ENCODE measurements around the gene GRK5.

GRK5 gene

GRCh38 chr10:119480667-119481066 lies 273.3 kb downstream of the GRK5 start:
- H3K4me3 ChIP-seq (ENCODE audit: low read depth, low read length): no peak overlapping the region
- no peaks in the 10 kb centered on the region for H3K9me3 ChIP-seq (ENCODE audit: severe bottlenecking)
- no peaks in the 10 kb centered on the region for H3K36me3 ChIP-seq
- H3K27me3 ChIP-seq (ENCODE audit: insufficient read depth, low read depth, severe bottlenecking): no peaks in the 10 kb centered on the region
- H3K27ac ChIP-seq: no peak overlapping the region
- DNase-seq: no peak
- TF ChIP-seq CTCF (IDR thresholded peaks at IDR 0.05; ENCODE audit: low read depth, low read length): no peak

- DNase-seq: no peak
- H3K9me3 ChIP-seq (ENCODE audit: severe bottlenecking): no peaks in the 10 kb centered on the region
- H3K36me3 ChIP-seq: no peaks in the 10 kb centered on the region
- H3K4me3 ChIP-seq (ENCODE audit: low read depth, low read length): no peak overlapping the region
- no peak overlapping the region for H3K27ac ChIP-seq
- no peak for TF ChIP-seq CTCF (IDR thresholded peaks at IDR 0.05; ENCODE audit: low read depth, low read length)
- H3K27me3 ChIP-seq (ENCODE audit: insufficient read depth, low read depth, severe bottlenecking): no peaks in the 10 kb centered on the region
Measured at GRCh38 chr10:119481781-119482426, 274.5 kb downstream of the GRK5 start.

- Histone ChIP-seq H3K27ac (no peak overlapping the region), H3K4me3 (ENCODE audit: low read depth, low read length) (no peak overlapping the region), H3K27me3 (ENCODE audit: insufficient read depth, low read depth, severe bottlenecking) (no peaks in the 10 kb centered on the region), H3K9me3 (ENCODE audit: severe bottlenecking) (no peaks in the 10 kb centered on the region), H3K36me3 (no peaks in the 10 kb centered on the region)
- DNase-seq: no peak
- no peak for TF ChIP-seq CTCF (IDR thresholded peaks at IDR 0.05; ENCODE audit: low read depth, low read length)
Measured at GRCh38 chr10:119483001-119483400, 275.6 kb downstream of the GRK5 start.

GRCh38 chr10:119483839-119484238 lies 276.5 kb downstream of the GRK5 start:
- H3K4me3 ChIP-seq (ENCODE audit: low read depth, low read length): no peak overlapping the region
- no peak overlapping the region for H3K27ac ChIP-seq
- no peaks in the 10 kb centered on the region for H3K36me3 ChIP-seq
- no peak for TF ChIP-seq CTCF (IDR thresholded peaks at IDR 0.05; ENCODE audit: low read depth, low read length)
- H3K27me3 ChIP-seq (ENCODE audit: insufficient read depth, low read depth, severe bottlenecking): no peaks in the 10 kb centered on the region
- H3K9me3 ChIP-seq (ENCODE audit: severe bottlenecking): no peaks in the 10 kb centered on the region
- no peak for DNase-seq

GRCh38 chr10:119488675-119489074 lies 281.3 kb downstream of the GRK5 start:
- Histone ChIP-seq H3K36me3 (no peaks in the 10 kb centered on the region), H3K27me3 (ENCODE audit: insufficient read depth, low read depth, severe bottlenecking) (no peaks in the 10 kb centered on the region), H3K27ac (no peak overlapping the region), H3K9me3 (ENCODE audit: severe bottlenecking) (no peaks in the 10 kb centered on the region), H3K4me3 (ENCODE audit: low read depth, low read length) (no peak overlapping the region)
- TF ChIP-seq CTCF (IDR thresholded peaks at IDR 0.05; ENCODE audit: low read depth, low read length): no peak
- DNase-seq: no peak

GRCh38 chr10:119489991-119490326 lies 282.6 kb downstream of the GRK5 start:
- H3K4me3 ChIP-seq (ENCODE audit: low read depth, low read length): no peak overlapping the region

More at GRCh38 chr10:119489991-119490326, 282.6 kb downstream of the GRK5 start:
- no peaks in the 10 kb centered on the region for H3K9me3 ChIP-seq (ENCODE audit: severe bottlenecking)
- no peaks in the 10 kb centered on the region for H3K36me3 ChIP-seq
- no peaks in the 10 kb centered on the region for H3K27me3 ChIP-seq (ENCODE audit: insufficient read depth, low read depth, severe bottlenecking)
- no peak overlapping the region for H3K27ac ChIP-seq
- no peak for TF ChIP-seq CTCF (IDR thresholded peaks at IDR 0.05; ENCODE audit: low read depth, low read length)
- DNase-seq: no peak
